ENCODE results near the gene VARS1. TPM values are rescaled to one million over a fixed set of nuclear protein-coding genes. Genes with fewer than 3 reads are reported as not detected.
A peak's percentile ranks its signal among the peaks of the same experiment; 100 is the strongest.

VARS1 gene
- total RNA-seq, 1 donor from 2014 or later: 83.8 TPM

- DNase-seq (ENCODE audit: low spot score in 2 of 2, unreplicated experiment in 2 of 2): no peak
- peaks cover 8% of the 10 kb centered on the region for H3K4me1 Mint-ChIP-seq
- no peaks in the 10 kb centered on the region for H3K9me3 Mint-ChIP-seq
- no peaks in the 10 kb centered on the region for H3K36me3 Mint-ChIP-seq
- H3K4me3 Mint-ChIP-seq: no peak overlapping the region
- TF ChIP-seq CTCF (IDR thresholded peaks at IDR 0.05; ENCODE audit: unreplicated experiment): no peak
- H3K27me3 Mint-ChIP-seq (ENCODE audit: low read depth): no peaks in the 10 kb centered on the region
- H3K27ac Mint-ChIP-seq: no peak overlapping the region
Measured at GRCh38 chr6:31768363-31769257, 26.9 kb downstream of the VARS1 start.

- H3K4me3 Mint-ChIP-seq: no peak overlapping the region
Measured at GRCh38 chr6:31767096-31767645, 28.4 kb downstream of the VARS1 start.

GRCh38 chr6:31765910-31766794 is 29.4 kb downstream of the VARS1 start:
- H3K4me3 Mint-ChIP-seq: peak overlapping the region; percentile 25
- no peaks in the 10 kb centered on the region for H3K36me3 Mint-ChIP-seq
- no peaks in the 10 kb centered on the region for H3K27me3 Mint-ChIP-seq (ENCODE audit: low read depth)
- no peak overlapping the region for H3K27ac Mint-ChIP-seq
- H3K9me3 Mint-ChIP-seq: no peaks in the 10 kb centered on the region
- DNase-seq (ENCODE audit: low spot score in 2 of 2, unreplicated experiment in 2 of 2): no peak
- H3K4me1 Mint-ChIP-seq: peaks cover 12% of the 10 kb centered on the region
- TF ChIP-seq CTCF (IDR thresholded peaks at IDR 0.05; ENCODE audit: unreplicated experiment): no peak

More at GRCh38 chr6:31767096-31767645, 28.4 kb downstream of the VARS1 start:
- H3K4me1 Mint-ChIP-seq: peaks cover 12% of the 10 kb centered on the region
- H3K27ac Mint-ChIP-seq: no peak overlapping the region
- no peaks in the 10 kb centered on the region for H3K9me3 Mint-ChIP-seq
- no peaks in the 10 kb centered on the region for H3K36me3 Mint-ChIP-seq
- DNase-seq (ENCODE audit: low spot score in 2 of 2, unreplicated experiment in 2 of 2): no peak
- no peaks in the 10 kb centered on the region for H3K27me3 Mint-ChIP-seq (ENCODE audit: low read depth)
- TF ChIP-seq CTCF (IDR thresholded peaks at IDR 0.05; ENCODE audit: unreplicated experiment): no peak

- no peaks in the 10 kb centered on the region for H3K36me3 Mint-ChIP-seq
- no peak for TF ChIP-seq CTCF (IDR thresholded peaks at IDR 0.05; ENCODE audit: unreplicated experiment)
- no peaks in the 10 kb centered on the region for H3K9me3 Mint-ChIP-seq
- H3K4me1 Mint-ChIP-seq: peaks cover 12% of the 10 kb centered on the region
- no peak for DNase-seq (ENCODE audit: low spot score in 2 of 2, unreplicated experiment in 2 of 2)
- no peak overlapping the region for H3K27ac Mint-ChIP-seq
- H3K27me3 Mint-ChIP-seq (ENCODE audit: low read depth): no peaks in the 10 kb centered on the region
- no peak overlapping the region for H3K4me3 Mint-ChIP-seq
Measured at GRCh38 chr6:31765559-31765909, 30.0 kb downstream of the VARS1 start.

- DNase-seq (ENCODE audit: low spot score in 2 of 2, unreplicated experiment in 2 of 2): no peak
- Mint-ChIP-seq H3K9me3 (no peaks in the 10 kb centered on the region), H3K27ac (peak overlapping the region; percentile 57), H3K4me3 (no peak overlapping the region), H3K4me1 (peaks cover 12% of the 10 kb centered on the region), H3K27me3 (ENCODE audit: low read depth) (no peaks in the 10 kb centered on the region), H3K36me3 (peaks cover 3% of the 10 kb centered on the region)
- TF ChIP-seq CTCF (IDR thresholded peaks at IDR 0.05; ENCODE audit: unreplicated experiment): no peak
Measured at GRCh38 chr6:31764198-31764597, 31.4 kb downstream of the VARS1 start.

All from mesothelial cell of epicardium (in vitro differentiated cells).